WERI-Rb-1 (cell line): Measurements from ENCODE around the gene TMEM125.

ENCODE experiments used
- DNase-seq: peaks from one replicate; pipeline ENCODE4 v3.0.0-alpha.2; 2020
- H3K27ac ChIP-seq: fragments of 250-450 bp; sonication (Bioruptor Pico); 2 replicates; pipeline ENCODE4 v1.5.1; 2020; ENCODE audit warnings: mild to moderate bottlenecking, moderate library complexity
- H3K27me3 ChIP-seq: fragments of 250-450 bp; sonication (Bioruptor Pico); 2 replicates; pipeline ENCODE4 v1.5.1; 2021; ENCODE audit warnings: mild to moderate bottlenecking, low read depth, moderate library complexity; ENCODE audit not compliant: insufficient read depth, severe bottlenecking
- H3K36me3 ChIP-seq: fragments of 250-450 bp; sonication (Bioruptor Pico); 2 replicates; pipeline ENCODE4 v1.5.1; 2020; ENCODE audit warnings: mild to moderate bottlenecking, moderate library complexity
- H3K4me3 ChIP-seq: 2 replicates; pipeline ENCODE4 v1.5.1; 2011; ENCODE audit warnings: low read depth, mild to moderate bottlenecking, control low read depth, low read length
- H3K9me3 ChIP-seq: fragments of 250-450 bp; sonication (Bioruptor Pico); 2 replicates; pipeline ENCODE4 v1.5.1; 2021; ENCODE audit warnings: mild to moderate bottlenecking, moderate library complexity; ENCODE audit not compliant: severe bottlenecking
- CTCF ChIP-seq: IDR thresholded peaks from 2 replicates; pipeline ENCODE4 v1.5.1; 2011; ENCODE audit warnings: low read depth, mild to moderate bottlenecking, control low read depth, inconsistent platforms, low read length

The TMEM125 gene

DNA sequence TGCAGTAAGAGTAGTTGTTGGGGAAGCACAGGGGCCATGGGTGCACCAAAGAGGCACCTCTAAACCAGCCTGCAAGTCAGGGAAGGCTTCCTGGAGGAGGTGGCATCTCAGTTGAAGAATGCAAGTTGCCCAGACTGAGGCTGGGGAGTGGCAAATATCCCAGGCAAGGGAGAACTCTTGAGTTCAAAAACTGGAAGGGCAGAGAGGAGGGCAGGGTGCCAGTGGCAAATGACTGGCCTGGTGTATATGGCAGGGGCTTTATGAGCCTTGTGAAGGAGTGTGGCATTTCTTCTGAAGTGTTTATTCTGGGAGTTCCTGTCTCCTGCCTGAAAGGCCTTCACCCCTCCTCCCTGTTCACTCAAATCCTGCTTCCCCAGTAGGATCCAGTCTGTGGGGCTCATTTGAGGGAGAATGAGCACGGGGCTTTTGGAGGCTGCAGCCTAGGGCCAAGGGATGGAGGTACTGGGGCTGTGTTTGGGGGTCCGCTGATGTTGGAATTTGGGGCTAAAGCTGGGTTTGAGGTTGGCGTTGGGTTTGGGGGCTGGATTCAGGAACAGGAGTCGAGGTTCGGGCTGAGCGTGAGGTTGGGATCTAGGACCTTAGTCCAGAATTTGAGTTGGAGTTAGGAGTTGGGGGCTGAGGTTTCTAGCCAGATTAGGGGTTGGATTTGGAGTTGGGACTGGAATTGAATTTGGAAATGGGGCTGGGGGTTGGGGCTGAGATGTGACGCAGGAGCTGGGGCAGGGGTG lies at the start of gene TMEM125:
Gene TMEM125 (plus strand): TSS at position 357 of the 749 bp plus-strand sequence. CDS start 2,740 bp downstream, outside the sequence.
- no peak within 1 kb of the TSS for H3K4me3 ChIP-seq

DNA sequence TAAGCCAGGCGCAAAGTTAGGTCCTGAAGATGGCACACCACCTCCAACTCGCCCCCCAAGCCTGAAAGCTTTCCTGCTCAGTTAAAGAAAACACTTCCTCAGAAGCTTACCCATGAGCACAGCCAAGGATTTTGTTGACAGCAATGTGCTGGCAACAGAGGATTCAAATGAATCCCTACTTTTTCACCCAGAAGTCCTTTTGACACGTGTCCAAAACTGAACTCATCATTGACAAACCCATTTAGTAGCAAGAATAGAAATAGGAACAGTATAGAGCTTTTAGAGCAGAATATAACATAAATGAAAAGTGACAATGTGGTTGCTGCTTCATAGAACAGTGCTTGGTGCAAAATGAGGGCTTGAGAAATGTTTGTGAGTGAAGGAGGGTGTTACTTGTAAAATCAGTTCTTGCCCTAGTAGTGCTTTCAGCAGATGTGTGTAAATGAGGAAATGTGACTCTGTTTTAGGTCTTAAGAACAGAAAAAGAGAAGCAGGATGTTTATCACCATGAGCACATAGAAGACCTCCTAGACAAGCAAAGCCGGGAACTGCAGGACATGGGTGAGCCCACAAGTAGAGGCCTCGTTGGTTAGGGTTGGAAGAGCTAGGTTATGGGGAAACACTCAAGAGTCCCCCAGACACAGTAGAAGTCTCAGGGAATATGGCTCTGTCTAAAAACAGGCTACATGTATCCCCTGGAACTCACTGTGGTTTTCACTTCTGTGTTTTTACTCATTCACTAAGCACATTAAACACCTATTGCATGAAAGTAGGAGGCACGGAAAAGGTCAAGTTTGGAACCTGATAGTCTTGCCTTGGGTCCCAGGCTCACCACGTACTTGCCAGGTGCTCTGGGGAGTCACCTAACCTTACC lies 48.6 kb upstream of the TMEM125 start:
- Histone ChIP-seq H3K27me3 (no peaks in the 10 kb centered on the region), H3K27ac (no peak overlapping the region), H3K36me3 (no peaks in the 10 kb centered on the region), H3K9me3 (no peaks in the 10 kb centered on the region), H3K4me3 (no peak overlapping the region)
- no peak for DNase-seq
- TF ChIP-seq CTCF: no peak

More for the DNA sequence above, at the start of gene TMEM125:
- H3K36me3 ChIP-seq: no peaks in the 10 kb centered on the region
- H3K9me3 ChIP-seq: no peaks in the 10 kb centered on the region
- H3K27ac ChIP-seq: no peak within 1 kb of the TSS
- no peak for DNase-seq
- no peaks in the 10 kb centered on the region for H3K27me3 ChIP-seq
- no peak for TF ChIP-seq CTCF

GRCh38 chr1:43221797-43222196 lies 48.0 kb upstream of the TMEM125 start:
- Histone ChIP-seq H3K27ac (no peak overlapping the region), H3K4me3 (no peak overlapping the region), H3K9me3 (no peaks in the 10 kb centered on the region), H3K36me3 (no peaks in the 10 kb centered on the region), H3K27me3 (no peaks in the 10 kb centered on the region)
- DNase-seq: no peak
- TF ChIP-seq CTCF: no peak

DNA sequence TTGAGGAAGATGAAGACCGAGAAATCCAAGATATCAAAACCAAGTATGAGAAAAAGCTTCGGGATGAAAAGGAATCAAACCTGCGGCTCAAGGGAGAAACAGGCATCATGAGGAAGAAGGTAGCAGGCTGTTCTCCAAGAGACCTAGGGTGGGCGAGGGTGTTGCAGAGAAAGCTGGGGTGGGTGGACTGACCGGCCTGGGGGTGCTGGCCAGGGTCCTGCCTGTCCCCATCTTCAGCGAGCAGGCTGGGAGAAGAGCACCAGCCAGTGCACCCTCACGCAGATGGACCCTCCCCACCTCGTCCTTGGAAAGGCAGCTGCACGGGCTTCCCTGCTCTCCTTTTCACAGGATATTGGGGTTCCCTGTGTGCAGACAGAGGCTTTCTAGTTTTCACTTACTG lies 46.9 kb upstream of the TMEM125 start:
- DNase-seq: no peak
- Histone ChIP-seq H3K27me3 (no peaks in the 10 kb centered on the region), H3K9me3 (no peaks in the 10 kb centered on the region), H3K27ac (no peak overlapping the region), H3K4me3 (no peak overlapping the region), H3K36me3 (no peaks in the 10 kb centered on the region)
- no peak for TF ChIP-seq CTCF

GRCh38 chr1:43225168-43225567 lies 44.6 kb upstream of the TMEM125 start:
- TF ChIP-seq CTCF: no peak
- H3K36me3 ChIP-seq: no peaks in the 10 kb centered on the region
- H3K27ac ChIP-seq: no peak overlapping the region
- DNase-seq: no peak
- no peaks in the 10 kb centered on the region for H3K9me3 ChIP-seq
- H3K4me3 ChIP-seq: no peak overlapping the region
- no peaks in the 10 kb centered on the region for H3K27me3 ChIP-seq
